NCI-H128 (cell line): ENCODE data around the gene FANCC.
"Not testable (repeated sequence)": the region's sequence is repeated elsewhere in the genome, so short reads cannot be mapped to it uniquely, and the experiment has no call there.

Experiments
- DNase-seq: peaks from one replicate; lab custom pipeline; 2025; ENCODE audit not compliant: unreplicated experiment; lab: John Stamatoyannopoulos, UW

FANCC gene

GRCh38 chr9:95239071-95239470, 78.4 kb downstream of the FANCC start:
- DNase-seq: no peak

DNA sequence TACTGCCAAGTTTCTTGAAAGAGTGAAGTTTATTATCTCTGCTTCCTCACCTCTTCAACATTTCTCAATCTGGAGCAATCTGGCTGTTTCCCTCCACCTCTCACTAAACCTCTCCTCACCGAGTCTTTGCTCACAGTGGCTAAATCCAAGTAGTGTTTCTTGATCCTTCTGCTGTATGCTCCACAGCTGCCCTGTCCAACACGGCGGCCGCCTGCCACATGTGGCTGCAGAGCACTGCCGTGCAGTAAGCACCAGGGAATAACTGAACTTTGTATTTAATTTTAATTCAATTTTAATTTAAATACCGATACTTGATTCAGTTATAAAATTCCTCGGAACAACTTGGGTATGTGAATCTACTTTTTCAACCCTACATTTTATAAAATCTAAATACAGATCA, 80.2 kb downstream of the FANCC start:
- DNase-seq: no peak

DNA sequence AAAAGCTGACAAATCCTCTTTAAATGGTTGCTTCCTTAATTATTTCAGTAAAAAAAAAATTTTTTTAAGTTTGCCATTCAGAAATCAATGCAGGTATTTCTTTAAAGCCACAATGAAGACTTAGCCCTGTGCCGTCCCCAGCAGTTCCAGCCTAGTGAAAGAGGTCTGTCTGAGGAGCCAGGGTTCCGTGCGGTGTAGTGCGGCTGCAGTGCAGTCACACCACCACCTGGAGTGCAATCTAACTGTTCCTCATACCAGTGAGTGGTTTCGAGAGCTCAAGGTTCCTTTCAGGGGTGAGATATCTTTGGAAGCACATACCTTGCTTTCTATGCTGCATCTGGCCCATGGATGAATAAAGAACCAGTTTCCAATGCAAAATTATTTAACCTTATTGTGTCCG, 87.5 kb downstream of the FANCC start:
- DNase-seq: no peak

DNA sequence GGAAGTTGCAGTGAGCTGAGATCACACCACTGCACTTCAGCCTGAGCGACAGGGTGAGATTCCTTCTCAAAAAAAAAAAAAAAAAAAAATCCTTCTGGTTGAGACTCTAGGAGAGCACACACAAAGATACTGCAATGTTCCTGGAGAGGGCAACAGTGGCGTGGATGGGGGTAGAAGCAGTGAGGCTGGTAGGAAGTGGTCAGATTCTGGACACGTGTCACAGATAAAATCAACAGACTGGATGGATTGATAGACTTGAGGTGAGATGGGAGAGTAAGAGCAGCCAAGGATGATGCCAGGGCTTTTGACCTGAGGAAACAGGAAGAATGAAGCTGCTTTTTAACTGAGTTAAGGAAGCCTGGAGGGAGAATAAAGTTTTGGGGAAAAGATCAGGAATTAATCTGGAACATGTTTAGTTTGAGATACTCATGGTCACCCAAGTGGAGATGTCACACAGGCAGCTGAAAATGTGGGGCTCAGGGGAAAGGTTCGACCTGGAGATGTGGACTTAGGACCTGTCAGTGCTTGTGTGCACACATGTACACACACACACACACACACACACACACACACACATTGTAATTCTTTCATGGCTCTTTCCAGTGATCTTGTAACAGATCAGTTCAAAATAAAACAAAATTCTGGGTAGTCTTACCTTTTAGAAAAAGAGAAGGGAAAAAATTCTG, 88.1 kb downstream of the FANCC start:
- no peak for DNase-seq

DNA sequence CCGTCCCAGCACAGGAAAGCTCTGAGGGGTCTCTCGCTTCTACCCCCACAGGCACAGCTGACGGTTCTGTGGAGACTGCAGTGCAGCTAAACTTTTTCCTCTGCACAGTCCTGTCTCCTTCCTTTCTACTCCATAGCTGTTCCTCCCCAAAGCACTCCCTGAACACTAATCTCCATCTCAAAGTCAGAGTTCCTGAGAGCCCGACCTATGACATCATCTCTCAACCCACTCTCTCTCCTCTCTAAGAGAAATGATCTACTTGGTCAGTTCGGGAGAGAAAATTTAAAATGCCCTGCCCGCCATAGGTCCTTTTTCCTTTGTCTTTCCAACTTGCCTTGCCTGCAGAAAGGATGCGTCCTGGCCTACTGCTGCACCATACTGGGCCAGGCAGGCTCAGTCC, 90.6 kb downstream of the FANCC start:
- DNase-seq: no peak

DNA sequence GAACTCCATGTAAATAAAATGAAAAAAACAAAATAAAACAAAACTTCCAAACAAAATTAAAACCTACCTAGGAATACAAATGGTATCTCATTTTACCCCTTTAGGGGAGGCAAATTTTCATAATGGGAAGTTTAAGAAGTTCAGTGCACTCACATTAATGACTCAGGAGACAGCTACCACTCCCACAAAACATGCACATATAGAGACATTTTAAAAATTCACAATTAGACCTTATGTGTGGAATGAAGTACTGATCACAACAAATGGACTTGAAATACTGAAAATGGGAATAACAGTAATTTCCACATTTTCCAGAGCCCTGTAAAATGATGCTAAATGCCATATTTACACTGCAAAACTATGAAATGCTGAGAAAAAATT, 91.8 kb downstream of the FANCC start:
- DNase-seq: no peak

DNA sequence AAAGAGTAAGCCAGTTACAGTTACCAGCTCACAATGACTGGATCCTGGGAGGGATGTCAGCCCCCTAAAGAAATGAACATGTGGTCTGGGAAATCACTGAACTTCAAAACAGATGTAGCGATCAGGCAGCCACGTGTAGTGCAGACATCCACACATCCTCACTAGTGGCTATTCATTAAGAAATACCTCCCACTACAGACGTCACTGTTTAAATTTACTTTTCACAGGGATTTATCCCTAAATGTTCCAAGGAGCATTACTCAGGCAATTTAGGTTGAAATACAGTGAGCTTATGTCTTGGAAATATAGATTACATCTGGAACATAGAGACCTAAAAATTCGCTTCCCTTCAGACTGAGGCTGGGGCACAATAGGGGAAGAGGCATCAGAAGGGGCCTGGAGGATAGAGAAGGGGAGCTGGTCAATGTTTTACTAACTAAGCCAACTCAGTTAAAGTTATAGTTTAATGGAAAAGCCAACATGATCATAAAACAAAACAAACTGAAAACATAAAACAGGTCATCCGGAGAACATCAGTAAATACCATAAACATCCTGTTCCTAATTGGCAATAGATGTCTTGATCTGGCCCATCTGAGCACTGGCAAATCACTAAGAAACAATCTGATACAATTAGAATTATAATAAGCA, 92.3 kb downstream of the FANCC start:
- no peak for DNase-seq

GRCh38 chr9:95224376-95225019, 93.0 kb downstream of the FANCC start:
- DNase-seq: no peak

- DNase-seq: not testable (repeated sequence)
These were observed 97.2 kb downstream of the FANCC start for GRCh38 chr9:95220352-95220751.

DNA sequence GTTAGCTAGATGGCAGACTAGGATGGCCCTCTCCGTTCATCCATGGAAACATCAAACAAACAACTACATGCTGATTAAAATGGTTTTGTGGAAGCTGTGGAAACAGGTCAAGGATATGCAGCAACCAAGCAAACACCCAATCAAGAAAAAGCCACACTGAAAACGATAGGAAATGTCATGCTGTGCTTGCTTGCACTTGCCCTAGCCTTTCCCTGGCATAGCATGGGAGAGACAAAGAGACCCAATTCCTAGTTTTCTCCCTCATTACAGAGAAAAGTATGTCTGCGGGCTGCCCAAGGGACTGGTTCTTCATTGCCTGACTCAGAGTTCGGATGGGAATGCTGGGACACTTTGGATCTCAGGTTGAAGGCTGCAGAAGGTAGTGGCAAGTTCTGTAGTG, 98.7 kb downstream of the FANCC start:
- no peak for DNase-seq

DNA sequence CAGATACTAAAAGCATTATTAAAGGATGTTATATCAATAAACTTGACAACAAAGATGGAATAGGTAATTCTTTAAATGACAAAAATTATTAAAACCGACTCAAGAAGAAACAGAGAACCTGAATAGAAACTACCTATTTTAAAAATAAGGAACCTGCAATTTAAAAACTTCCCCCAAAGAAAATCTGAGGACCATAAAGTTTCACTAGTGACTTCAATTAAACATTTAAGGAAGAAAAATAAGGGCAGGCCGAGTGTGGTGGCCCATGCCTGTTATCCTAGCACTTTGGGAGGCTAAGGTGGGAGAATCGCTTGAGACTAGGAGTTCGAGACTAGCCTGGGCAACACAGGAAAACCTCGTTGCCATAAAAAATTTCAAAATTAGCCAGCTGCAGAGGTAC, 99.6 kb downstream of the FANCC start:
- DNase-seq: no peak

GRCh38 chr9:95215336-95215898, 102.1 kb downstream of the FANCC start:
- no peak for DNase-seq

GRCh38 chr9:95213117-95213516, 104.4 kb downstream of the FANCC start:
- no peak for DNase-seq

- no peak for DNase-seq
These were observed 106.5 kb downstream of the FANCC start for GRCh38 chr9:95211028-95211427.

- no peak for DNase-seq
These were observed 110.1 kb downstream of the FANCC start for GRCh38 chr9:95207403-95207802.

DNA sequence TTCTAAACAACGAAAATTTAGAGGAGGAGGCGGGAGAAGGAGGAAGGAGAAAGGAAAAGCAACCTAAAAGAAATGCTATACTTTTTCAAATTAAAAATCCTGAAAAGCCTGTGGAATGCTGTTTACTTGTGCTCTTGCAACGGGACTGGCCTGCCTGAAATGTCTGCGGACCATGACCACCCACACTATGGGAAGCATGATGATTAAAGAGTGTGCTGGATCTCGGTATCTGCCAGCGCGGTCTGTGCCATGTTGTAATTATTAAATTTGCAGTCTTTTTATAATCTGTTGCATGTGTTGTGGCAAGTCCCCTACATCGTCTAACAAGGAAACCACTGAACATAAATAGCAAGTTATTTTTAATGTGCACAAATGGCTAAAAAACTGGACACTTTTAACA, 111.4 kb downstream of the FANCC start:
- no peak for DNase-seq

DNA sequence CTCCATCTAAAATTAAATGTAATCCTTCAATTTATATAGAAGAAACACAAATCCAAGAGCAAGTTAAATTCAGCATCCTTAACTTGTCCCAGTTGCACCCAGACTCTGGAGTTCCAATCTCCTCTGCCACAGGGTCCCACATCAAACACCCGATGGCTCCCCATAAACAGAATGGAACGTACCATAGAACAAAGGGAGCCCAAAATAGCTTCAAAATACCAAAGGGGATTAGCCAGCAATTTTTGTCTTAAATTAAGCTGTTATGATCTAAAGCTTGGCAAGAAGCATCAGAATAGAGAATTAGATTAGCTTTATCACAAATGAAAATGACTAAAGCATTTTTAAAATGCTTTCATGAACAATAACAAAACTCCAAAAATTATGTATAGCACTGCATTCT, 112.8 kb downstream of the FANCC start:
- DNase-seq: no peak

DNA sequence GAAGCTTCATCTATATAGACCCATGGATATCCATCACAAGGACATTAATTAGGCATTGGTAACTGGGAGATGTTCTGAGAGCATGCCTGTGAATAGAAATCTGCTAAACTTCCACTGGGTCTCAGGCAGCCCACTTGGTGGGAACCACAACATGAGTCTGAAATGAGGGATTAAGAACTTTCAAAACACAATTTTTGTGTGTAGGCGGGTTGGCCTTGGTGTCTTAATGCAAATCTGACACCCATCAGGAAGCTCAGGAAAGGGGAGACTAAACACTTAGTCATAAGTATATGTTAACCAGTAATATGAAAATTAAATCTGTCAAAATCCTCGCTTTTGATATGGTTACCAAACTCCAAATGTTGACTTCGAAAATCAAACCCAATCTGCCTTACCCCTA, 113.2 kb downstream of the FANCC start:
- no peak for DNase-seq

GRCh38 chr9:95203019-95203418, 114.5 kb downstream of the FANCC start:
- DNase-seq: not testable (repeated sequence)

DNA sequence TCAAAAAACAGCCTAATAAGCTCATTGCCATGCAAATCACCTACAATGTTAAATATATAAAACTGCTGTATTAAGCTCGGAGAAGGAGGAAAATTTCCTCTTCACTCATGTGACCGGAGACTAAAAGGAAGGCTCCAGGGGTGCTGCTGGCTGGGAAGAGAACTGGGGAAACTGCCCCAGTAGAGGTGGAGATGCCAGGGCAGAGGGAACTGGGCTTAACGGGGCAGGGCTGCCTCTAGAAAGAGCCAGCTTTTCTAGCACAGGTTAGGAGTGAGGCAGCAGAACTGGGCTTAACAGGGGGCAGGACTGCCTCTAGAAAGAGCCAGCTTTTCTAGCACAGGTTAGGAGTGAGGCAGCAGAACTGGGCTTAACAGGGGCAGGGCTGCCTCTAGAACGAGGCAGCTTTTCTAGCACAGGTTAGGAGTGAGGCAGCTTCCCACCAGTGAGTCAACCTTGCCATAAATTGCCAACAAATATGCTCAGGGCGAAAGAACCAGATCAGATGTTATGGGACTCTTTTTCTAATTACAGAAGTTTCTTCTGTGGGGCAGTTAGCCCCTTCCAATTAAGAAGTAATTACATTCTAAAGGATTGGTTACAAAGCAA, 115.3 kb downstream of the FANCC start:
- no peak for DNase-seq

DNA sequence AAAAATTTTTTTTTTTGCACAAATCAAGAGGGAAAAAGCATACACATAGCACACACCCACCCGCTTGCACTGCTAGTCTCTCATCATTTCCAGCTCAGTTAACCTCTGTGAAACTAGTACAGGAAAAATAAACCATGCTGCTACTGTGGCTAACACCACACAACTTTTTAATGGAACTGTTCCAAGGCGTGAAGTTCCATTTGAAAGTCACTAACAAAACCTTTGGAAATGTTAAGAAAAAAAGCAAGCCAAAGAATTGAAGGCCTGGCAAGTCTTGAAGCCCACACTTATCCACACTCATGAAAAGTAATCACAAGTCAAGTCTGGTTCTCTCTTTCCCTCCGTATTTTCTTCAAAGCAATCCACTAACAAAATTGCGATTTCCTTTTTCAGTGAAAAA, 116.3 kb downstream of the FANCC start:
- no peak for DNase-seq
